CD4-positive, alpha-beta T cell treated with Interleukin-6 at 100 ng/mL for 8 hours (primary cell): ENCODE results near the gene NFKBIA.
"Not testable (repeated sequence)": the region's sequence is repeated elsewhere in the genome, so short reads cannot be mapped to it uniquely, and the experiment has no call there.

ENCODE experiments used
- DNase-seq: peaks from one replicate; pipeline ENCODE4 v3.0.0-alpha.2; 2020; ENCODE audit warnings: mixed read lengths, low spot score

The NFKBIA gene

DNA sequence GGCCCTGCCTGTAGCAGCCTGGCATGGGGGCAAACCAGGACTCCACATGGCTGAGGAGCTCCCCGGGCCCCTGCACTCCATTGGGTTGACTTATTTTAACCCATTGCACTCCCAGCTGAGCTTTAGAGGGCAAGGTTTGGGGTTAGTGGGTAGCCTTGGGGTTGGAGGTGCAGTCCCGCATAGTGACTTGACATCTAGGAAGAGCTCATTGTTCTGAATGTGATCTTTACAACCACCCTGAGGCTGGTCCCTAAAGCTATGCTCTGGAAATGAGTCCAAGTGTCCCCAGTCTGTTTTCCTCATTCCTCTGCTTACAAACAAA lies 36.4 kb downstream of the NFKBIA start:
- DNase-seq: no peak

DNA sequence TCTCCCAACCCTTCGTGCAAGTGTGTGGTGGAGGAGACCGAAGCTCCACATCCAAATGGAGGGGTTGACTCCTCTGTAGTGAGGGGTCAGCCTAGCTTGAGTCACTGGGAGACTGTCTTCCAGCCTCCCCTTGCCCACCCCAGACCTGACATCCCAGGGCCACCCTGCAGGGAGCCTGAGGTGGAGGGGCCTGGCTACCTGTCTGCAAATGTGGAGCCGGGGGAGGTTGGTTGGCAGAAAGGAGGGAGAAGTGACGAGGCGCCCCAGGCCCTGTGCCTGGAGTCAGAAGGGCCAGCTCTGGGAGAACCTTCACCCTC lies 37.5 kb downstream of the NFKBIA start:
- DNase-seq: no peak

DNA sequence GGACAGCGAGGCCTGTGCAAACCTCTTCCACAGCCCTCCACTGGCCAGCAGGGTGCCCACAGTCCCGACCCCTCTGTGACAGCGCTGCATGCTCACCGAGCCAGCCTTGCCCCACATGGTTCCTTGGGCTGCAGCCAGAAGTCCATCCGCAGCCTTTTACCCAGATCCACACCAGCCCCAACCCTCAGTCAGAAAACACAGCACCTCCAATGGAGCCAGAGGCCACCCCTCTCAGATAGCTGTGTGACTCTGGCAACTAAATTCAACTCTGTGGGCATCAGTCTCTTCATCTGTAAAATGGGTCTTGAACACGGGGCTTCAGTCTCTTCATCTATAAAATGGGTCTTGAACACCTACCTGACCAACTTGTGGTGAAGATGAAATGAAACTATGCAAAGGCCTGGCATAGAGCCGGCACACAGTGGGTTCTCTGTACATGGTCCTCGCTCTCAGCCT lies 38.0 kb downstream of the NFKBIA start:
- DNase-seq: no peak

DNA sequence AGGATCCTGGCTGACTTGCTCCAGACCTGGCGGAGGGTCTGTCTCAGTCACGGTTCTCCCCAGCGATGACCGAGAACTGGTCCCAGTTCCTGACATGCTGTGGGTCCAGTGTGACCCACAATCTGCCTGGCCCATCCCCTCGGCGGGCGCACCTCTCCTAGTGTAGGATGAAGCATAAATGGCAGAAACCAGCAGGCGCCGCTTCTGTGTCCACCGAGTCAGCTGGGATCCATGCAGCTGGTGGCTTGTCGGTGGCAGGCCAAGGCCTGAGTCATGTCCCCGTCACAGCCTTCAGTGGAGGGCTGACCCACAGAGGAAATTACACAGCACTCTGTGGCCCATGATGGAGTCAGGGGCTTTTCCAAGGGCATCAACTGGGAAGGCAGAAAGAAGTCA lies 38.5 kb downstream of the NFKBIA start:
- DNase-seq: no peak

DNA sequence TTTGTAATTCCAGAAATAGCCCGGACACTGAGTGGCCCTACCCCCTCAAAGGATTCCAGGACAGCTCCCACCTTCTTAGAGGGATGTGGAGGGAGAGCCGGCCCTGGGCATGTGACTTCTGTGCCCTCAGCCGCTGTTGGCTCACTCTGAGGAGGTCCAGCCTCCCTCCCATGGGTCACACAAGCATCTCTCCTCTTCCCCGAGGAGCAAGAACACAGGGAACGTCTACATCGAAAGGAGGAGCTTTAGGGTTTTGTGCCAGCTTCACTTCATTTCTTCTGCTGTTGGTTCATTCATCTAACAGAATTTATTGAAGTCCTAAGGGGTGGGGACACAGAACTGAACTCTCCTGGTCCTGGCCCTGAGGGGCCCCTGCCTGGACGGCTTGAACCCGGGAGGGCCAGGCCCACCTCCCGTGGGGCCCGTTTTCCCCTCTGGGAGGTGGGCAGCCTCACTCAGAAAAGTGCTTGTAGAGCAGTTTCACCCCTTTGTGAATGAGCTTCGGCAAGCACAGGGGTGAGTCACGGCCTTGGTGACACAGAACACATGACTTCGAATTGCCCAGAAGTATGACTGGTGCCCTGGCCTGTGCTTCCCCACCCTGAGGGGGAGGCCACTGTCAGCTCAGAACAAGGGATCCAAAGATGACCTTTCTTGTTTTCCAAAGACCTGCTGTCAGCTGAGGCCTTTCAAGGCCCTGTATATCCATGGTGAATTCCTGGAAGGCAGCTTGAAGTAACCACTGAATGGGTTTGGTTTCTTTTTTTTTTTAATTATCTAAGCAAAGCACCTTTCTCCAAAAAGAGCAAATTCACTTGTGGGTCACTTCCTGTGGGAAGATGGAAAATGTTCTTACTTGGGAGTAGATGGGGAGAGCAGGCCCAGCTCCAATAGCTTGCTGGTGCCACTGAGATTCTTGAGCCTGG lies 39.2 kb downstream of the NFKBIA start:
- peak; percentile 34 for DNase-seq

DNA sequence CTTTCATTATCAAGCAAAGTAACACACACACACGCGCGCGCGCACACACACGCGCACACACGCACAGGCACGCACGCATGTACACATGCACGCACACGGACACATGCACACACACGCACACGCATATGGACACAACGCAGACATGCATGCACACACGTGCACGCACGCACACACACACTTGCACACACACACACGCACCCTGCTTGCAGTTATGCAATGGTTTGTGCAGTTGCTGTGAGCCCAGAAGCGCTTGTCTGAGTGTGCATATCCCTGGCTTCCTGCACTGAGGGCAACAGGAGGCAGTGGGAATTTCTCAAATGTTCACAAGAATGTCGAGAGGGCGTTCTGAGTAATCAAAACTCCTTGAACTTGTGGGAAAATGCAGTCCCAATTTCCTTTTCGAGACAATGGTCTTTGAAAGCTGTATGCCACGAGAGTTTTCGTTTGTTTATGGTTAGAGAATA lies 41.6 kb downstream of the NFKBIA start:
- no peak for DNase-seq

DNA sequence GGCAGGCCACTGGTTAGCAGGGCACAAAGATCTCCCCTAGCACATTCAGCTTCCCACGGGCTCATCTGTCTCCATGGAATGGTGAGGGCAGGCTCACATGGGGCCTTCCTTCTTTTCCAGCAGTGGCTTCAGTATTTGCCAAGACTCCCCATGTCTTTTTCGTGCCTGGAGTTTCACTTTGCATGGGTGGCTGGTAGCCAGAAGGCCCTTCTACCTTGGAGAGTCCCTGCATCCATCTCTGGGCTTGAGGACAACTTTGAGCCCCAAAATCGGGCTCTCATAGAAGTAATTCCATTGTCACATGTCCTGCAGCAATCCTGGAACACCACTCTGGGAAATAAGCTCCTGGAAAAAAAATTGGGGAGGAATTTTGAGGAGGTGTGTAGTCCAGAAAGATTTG lies 42.1 kb downstream of the NFKBIA start:
- DNase-seq: no peak

DNA sequence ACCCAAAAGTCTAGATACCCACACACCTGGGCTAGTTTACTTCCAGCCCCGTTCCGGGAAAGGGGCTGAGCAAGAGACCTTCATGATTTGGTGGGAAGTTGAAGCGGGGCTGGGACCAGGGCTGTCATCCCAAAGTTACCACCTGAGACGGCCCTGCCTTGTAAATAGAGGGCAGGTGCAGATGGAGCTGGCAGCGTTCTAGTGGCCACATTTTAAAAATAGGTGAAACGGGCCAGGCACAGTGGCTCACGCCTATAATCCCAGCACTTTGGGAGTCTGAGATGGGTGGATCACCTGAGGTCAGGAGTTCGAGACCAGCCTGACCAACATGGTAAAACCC lies 43.4 kb downstream of the NFKBIA start:
- no peak for DNase-seq

DNA sequence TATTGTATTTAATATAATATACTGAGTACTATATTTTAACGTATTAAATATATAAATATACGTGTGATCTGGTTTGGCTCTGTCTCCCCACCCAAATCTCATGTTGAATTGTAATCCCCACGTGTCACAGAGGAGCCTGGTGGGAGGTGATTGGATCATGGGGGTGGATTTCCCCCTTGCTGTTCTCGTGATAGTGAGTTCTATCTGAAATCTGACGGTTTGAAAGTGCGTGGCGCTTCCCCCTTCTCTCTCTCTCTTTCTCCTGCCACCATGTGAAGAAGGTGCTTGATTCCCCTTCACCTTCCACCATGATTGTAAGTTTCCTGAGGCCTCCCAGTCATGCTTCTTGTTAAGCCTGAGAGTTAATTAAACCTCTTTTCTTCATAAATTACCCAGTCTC lies 44.9 kb downstream of the NFKBIA start:
- not testable (repeated sequence) for DNase-seq

DNA sequence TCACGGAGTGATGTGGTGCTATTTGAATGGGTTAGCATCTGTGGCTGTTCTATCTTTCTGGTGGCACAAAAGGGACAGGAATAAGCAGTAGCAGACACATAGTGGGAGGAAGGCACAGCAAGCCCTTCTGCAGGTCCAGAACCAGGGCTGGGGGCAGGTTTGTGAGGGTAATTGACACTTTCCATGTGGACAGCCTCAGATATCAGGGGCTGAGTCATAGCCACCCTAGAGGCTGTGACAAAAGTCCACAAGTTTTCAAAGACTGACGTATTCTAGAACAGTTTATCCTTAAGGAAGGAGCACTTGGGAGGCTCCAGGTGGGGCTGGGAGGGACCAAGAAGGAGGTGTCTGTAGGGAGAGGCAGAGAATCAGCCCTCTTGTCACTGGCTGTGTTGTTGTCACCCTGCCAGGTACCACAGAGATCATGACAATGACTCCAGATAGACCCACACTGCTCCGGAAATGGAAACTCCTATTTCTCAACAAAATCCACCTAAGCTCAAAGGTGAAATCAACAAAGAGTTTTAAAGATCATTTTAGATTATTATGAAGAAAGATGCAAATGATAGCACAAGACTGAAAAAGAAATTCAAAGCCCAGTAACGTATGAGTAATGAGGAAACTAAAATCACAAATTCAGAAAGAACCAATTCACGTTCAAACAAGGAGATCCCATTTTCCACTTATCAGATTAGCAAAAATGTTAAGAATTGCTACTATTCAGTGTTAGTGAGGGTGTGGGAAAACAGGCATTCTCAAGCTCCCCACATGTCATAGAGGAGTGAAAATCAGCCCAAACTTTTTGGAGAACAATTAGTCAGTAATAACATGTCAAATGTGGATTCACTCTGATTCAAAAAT lies 48.3 kb downstream of the NFKBIA start:
- DNase-seq: no peak

DNA sequence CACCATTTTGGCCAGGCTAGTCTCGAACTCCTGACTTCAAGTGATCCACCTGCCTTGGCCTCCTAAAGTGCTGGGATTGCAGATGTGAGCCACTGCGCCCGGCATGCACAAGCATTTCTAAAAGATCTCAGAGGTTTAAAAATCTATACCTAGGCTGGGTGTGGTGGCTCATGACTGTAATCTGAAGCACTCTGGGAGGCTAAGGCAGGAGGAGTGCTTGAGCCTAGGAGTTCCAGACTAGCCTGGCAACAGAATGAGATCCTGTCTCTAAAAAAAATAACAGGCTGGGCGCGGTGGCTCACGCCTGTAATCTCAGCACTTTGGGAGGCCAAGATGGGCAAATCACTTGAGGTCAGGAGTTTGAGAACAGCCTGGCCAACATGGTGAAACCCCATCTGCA lies 49.3 kb downstream of the NFKBIA start:
- not testable (repeated sequence) for DNase-seq

DNA sequence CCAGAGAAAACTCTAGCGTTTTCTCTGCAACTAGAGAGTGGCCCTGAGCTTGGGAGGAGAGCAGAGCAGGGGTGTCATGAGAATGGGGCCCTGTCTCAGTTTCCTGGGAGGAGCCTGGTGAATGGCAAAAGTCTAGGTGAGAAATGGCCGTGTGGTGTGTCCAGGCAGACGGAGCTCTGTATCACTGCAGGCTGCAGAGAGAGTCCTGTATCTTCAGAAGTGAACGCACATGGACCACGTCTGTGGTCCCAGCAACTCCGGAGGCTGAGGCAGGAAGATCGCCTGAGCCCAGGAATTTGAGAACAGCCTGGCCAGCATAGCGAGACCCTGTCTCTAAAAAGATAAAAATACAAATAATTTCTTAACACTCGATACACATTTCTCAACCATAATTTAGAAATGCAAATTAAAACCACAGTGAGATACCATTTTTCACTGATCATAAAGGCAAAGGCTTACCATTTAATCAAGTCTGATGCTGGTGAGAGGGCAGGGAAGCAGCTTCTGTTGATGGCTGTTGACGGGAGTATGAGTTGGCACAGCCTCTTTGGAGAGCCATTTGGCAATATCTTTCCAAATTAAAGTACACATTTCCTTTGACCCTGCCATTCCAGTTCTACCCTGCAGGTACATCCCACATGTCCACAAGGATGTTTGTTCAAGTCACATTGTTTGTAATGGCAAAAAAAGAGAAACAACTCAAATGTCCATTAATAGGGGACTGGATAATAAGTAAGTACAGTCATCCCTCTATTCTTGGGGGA lies 51.0 kb downstream of the NFKBIA start:
- DNase-seq: no peak

DNA sequence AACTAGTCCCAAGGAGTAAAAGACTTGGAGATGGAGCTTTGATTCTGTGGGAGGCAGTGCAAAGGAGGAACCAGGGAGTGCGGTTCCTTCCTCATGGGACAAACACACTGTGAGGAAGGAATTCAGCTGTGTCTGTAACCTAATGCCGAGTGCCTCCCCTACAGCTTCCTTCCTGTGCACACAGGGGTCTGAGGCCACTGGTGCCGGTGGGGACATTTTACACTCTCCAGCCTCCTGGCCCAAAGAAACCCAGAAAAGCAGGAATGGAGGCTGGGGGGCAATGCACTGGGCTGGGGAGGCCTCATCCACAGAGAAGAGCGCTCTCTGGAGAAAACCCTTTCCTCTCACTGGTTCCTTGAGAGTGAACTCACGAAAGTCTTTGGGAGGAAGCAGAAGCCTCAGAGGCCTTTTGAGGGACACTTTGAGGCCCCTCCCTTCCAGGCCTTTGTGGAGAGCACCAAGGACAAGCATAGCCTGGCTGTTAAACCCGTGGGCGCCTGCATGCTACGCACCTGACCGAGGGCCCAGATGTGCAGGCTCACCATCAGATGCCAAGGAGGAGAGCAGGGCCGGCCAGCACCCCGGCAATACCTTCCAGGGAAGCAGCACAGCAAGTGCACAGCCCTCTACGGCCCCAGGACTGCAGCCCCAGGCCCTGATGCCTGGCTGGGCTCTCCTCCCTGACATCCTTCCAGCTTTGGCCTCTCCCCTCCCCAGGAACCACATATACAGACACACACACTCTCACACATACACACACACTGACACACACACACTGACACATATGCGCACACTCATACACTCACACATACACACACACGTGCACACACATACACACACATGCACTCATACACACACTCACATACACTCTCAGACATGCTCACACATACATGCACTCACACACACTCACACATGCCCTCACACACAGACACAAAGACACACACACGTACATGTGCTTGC lies 52.0 kb downstream of the NFKBIA start:
- DNase-seq: no peak

DNA sequence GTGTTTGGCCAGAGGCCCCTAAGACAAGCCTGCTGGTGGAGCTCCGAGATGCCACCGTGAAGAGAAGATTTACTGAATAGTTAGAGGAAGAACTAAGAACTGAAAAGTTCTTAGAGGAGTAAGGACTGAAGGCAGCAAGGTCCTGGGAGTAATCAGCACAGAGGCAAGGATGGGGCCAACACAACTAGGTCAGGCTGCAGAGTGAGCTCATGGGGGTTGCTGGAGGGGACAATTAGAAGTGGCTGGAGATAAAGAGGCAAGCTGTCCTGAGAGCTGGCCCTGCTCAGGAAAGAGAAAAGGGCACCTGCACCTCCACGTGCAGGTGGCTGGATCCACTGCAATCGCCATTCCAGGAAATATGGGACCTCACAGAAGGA lies 52.7 kb downstream of the NFKBIA start:
- DNase-seq: no peak
